Skeletal muscle cell (primary cell): Measurements from ENCODE around the gene FAM174B.

ENCODE experiments used
- DNase-seq: peaks from one replicate; pipeline ENCODE4 v3.0.0-alpha.2; 2010; ENCODE audit warnings: low read depth
- H3K4me3 ChIP-seq: 2 replicates; pipeline ENCODE4 v1.5.1; 2011; ENCODE audit warnings: low read depth, mild to moderate bottlenecking, control low read depth, low read length, moderate library complexity

The FAM174B gene

GRCh38 chr15:92579931-92580470 lies 75.6 kb downstream of the FAM174B start:
- DNase-seq: no peak
- H3K4me3 ChIP-seq: no peak overlapping the region

GRCh38 chr15:92579486-92579885 lies 76.1 kb downstream of the FAM174B start:
- no peak overlapping the region for H3K4me3 ChIP-seq
- DNase-seq: no peak

DNA sequence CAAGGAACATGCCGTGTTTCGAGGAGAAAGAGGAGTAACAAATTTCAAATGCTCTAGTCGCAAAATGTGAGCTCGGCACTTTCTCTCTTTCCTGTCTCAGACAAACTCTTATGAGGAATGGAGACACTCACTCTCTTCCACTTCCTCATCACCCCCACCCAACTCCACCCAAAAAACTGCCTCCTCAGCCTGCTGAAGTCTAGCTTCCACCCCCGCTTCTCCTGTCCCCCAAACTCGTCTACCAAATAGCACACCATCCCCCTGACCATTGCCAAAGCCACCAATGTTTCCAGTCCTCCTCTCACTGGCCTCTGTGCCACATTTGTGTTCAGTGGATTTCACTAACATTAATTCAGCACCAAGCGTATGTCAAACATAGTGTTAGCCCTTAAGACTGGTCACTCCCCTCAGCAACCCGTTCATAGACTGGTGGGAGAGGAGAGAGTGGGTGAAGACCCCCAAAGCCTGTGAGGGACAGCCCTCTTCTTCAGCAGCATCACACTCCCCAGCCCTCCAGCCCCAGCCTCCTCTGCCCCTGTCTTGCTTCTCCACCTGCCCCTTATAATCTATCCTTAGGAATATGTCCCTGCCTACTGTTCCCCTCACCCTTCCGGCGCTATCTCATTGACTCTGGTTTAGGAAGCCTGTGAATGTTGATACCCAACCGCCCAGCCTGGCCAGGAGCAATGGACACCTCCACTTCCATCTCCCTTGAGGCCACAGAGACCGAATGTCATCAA lies 77.3 kb downstream of the FAM174B start:
- DNase-seq: no peak

GRCh38 chr15:92576597-92577200 lies 78.9 kb downstream of the FAM174B start:
- DNase-seq: no peak

More for the DNA sequence above, 77.3 kb downstream of the FAM174B start:
- no peak overlapping the region for H3K4me3 ChIP-seq

GRCh38 chr15:92574566-92574965 lies 81.0 kb downstream of the FAM174B start:
- H3K4me3 ChIP-seq: no peak overlapping the region
- no peak for DNase-seq

More at GRCh38 chr15:92576597-92577200, 78.9 kb downstream of the FAM174B start:
- no peak overlapping the region for H3K4me3 ChIP-seq

- no peak overlapping the region for H3K4me3 ChIP-seq
- DNase-seq: no peak
Observed at GRCh38 chr15:92574161-92574560, 81.4 kb downstream of the FAM174B start.

DNA sequence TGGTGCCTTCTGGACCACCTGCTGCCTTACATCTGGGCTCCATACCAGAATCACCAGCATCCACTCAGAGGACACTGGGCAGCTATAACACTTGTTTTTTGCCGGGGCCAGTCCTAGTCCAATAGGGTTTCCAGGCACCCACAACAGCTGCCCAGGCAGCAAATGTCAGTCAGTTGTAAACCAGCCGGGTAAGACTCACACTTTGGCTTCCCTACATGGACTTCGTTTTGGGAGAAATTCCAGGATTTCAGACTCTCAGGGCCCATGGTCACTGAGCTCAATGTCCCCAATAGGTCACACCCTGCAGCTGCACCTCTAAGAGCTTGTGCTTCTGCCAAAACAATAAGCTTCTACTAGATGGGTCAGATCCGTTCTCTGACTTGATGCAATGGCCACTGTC lies 83.8 kb downstream of the FAM174B start:
- no peak overlapping the region for H3K4me3 ChIP-seq
- no peak for DNase-seq

GRCh38 chr15:92570391-92570790 lies 85.2 kb downstream of the FAM174B start:
- no peak for DNase-seq
- H3K4me3 ChIP-seq: no peak overlapping the region

- DNase-seq: no peak
- H3K4me3 ChIP-seq: no peak overlapping the region
Observed at GRCh38 chr15:92569778-92570177, 85.8 kb downstream of the FAM174B start.
